GM23338 (cell line): Measurements from ENCODE around the gene MPO.

ENCODE experiments used
- CREB1 ChIP-seq: fragments of 250-450 bp; sonication (Bioruptor Pico); IDR thresholded peaks from 2 replicates; pipeline ENCODE4 v1.5.0; 2020; ENCODE audit warnings: low read depth, mild to moderate bottlenecking, moderate library complexity
- CTCF ChIP-seq, 2 experiments: fragments of 200-600 bp in 1 of 2; sonication (generic) in 1 of 2; conservative IDR thresholded peaks; 2 replicates each; pipeline versions ENCODE4 v1.5.1 to v1.6.1; 2016 to 2017; ENCODE audit warnings: antibody characterized with exemption in 2 of 2, low read depth in 2 of 2, mild to moderate bottlenecking in 2 of 2, moderate library complexity in 1 of 2
- ETS1 ChIP-seq: IDR thresholded peaks from 2 replicates; pipeline ENCODE4 v1.6.1; 2016; ENCODE audit warnings: antibody characterized with exemption
- EZH2 ChIP-seq: fragments of 200-600 bp; sonication (generic); IDR thresholded peaks from one replicate; pipeline ENCODE4 v1.8.0; 2017; ENCODE audit warnings: antibody characterized with exemption, mild to moderate bottlenecking, low read depth; ENCODE audit not compliant: unreplicated experiment
- EZH2phosphoT487 ChIP-seq: fragments of 200-600 bp; sonication (generic); IDR thresholded peaks from one replicate; pipeline ENCODE4 v1.8.1; 2018; ENCODE audit warnings: antibody characterized with exemption; ENCODE audit not compliant: unreplicated experiment
- JUNB ChIP-seq: IDR thresholded peaks from one replicate; pipeline ENCODE4 v1.6.1; 2016; ENCODE audit warnings: antibody characterized with exemption; ENCODE audit not compliant: unreplicated experiment
- NANOG ChIP-seq: IDR thresholded peaks from 2 replicates; pipeline ENCODE4 v1.6.1; 2016; ENCODE audit warnings: antibody characterized with exemption, borderline replicate concordance
- POLR2AphosphoS5 ChIP-seq: IDR thresholded peaks from 2 replicates; pipeline ENCODE4 v1.6.1; 2016; ENCODE audit warnings: antibody characterized with exemption, low read depth
- STAT1 ChIP-seq: IDR thresholded peaks from one replicate; pipeline ENCODE4 v1.6.1; 2016; ENCODE audit warnings: antibody characterized with exemption; ENCODE audit not compliant: unreplicated experiment
- ZNF114 ChIP-seq: fragments of 250-450 bp; sonication (Bioruptor Pico); IDR thresholded peaks from 2 replicates; pipeline ENCODE4 v1.5.0; 2020; ENCODE audit warnings: mild to moderate bottlenecking, moderate library complexity
- ZNF331 ChIP-seq: fragments of 250-450 bp; sonication (Bioruptor Pico); IDR thresholded peaks from 2 replicates; pipeline ENCODE4 v1.5.0; 2020; ENCODE audit warnings: low read depth, mild to moderate bottlenecking, moderate library complexity
- TF ChIP-seq, protein P1 (sequence below): IDR thresholded peaks from one replicate; pipeline ENCODE4 v1.6.1; 2018; ENCODE audit warnings: antibody characterized with exemption; ENCODE audit not compliant: unreplicated experiment
- TF ChIP-seq, protein P2 (sequence below): fragments of 250-450 bp; sonication (Bioruptor Pico); IDR thresholded peaks from 2 replicates; pipeline ENCODE4 v1.5.0; 2020; ENCODE audit warnings: mild to moderate bottlenecking, moderate library complexity

DNA sequence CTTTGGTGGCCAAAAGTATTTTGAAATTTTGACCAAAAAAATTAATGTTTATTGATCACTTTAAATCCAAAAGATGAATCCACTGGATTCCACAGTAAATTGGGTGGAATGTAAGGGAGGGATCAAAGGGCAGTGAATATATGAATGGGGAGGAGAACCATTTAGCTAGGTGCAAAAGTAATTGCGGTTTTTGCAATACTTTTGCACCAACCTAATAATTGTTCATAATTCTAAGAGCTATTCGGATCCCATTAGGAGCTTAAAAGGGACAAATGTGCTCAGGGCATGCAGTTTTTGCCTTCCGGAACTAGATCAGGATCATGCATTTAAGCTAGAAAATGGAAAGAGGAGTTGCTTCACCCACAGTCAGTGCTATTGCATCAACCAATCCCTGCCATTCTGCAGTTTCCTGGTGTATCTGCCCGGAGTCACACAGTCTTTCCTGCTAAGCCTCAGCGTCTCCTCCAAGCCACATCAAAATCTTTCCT is 42.5 kb downstream of the MPO start, which contains the start of gene LPO:
- TF ChIP-seq CTCF (conservative IDR thresholded peaks at IDR 0.05; ENCODE audit: low read depth in 2 of 2), result no peak
- TF ChIP-seq POLR2AphosphoS5, result no peak
- no peak for TF ChIP-seq EZH2phosphoT487
- no peak for TF ChIP-seq EZH2
- TF ChIP-seq ZNF114, result no peak
- no peak for TF ChIP-seq JUNB
- TF ChIP-seq, protein P1, sequence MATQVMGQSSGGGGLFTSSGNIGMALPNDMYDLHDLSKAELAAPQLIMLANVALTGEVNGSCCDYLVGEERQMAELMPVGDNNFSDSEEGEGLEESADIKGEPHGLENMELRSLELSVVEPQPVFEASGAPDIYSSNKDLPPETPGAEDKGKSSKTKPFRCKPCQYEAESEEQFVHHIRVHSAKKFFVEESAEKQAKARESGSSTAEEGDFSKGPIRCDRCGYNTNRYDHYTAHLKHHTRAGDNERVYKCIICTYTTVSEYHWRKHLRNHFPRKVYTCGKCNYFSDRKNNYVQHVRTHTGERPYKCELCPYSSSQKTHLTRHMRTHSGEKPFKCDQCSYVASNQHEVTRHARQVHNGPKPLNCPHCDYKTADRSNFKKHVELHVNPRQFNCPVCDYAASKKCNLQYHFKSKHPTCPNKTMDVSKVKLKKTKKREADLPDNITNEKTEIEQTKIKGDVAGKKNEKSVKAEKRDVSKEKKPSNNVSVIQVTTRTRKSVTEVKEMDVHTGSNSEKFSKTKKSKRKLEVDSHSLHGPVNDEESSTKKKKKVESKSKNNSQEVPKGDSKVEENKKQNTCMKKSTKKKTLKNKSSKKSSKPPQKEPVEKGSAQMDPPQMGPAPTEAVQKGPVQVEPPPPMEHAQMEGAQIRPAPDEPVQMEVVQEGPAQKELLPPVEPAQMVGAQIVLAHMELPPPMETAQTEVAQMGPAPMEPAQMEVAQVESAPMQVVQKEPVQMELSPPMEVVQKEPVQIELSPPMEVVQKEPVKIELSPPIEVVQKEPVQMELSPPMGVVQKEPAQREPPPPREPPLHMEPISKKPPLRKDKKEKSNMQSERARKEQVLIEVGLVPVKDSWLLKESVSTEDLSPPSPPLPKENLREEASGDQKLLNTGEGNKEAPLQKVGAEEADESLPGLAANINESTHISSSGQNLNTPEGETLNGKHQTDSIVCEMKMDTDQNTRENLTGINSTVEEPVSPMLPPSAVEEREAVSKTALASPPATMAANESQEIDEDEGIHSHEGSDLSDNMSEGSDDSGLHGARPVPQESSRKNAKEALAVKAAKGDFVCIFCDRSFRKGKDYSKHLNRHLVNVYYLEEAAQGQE, result no peak
- TF ChIP-seq NANOG, result no peak
- TF ChIP-seq STAT1, result no peak
- TF ChIP-seq ETS1, result no peak
- TF ChIP-seq CREB1 (CRISPR knock-in tag), result no peak
- no peak for TF ChIP-seq ZNF331 (CRISPR knock-in tag)
- TF ChIP-seq, protein P2, sequence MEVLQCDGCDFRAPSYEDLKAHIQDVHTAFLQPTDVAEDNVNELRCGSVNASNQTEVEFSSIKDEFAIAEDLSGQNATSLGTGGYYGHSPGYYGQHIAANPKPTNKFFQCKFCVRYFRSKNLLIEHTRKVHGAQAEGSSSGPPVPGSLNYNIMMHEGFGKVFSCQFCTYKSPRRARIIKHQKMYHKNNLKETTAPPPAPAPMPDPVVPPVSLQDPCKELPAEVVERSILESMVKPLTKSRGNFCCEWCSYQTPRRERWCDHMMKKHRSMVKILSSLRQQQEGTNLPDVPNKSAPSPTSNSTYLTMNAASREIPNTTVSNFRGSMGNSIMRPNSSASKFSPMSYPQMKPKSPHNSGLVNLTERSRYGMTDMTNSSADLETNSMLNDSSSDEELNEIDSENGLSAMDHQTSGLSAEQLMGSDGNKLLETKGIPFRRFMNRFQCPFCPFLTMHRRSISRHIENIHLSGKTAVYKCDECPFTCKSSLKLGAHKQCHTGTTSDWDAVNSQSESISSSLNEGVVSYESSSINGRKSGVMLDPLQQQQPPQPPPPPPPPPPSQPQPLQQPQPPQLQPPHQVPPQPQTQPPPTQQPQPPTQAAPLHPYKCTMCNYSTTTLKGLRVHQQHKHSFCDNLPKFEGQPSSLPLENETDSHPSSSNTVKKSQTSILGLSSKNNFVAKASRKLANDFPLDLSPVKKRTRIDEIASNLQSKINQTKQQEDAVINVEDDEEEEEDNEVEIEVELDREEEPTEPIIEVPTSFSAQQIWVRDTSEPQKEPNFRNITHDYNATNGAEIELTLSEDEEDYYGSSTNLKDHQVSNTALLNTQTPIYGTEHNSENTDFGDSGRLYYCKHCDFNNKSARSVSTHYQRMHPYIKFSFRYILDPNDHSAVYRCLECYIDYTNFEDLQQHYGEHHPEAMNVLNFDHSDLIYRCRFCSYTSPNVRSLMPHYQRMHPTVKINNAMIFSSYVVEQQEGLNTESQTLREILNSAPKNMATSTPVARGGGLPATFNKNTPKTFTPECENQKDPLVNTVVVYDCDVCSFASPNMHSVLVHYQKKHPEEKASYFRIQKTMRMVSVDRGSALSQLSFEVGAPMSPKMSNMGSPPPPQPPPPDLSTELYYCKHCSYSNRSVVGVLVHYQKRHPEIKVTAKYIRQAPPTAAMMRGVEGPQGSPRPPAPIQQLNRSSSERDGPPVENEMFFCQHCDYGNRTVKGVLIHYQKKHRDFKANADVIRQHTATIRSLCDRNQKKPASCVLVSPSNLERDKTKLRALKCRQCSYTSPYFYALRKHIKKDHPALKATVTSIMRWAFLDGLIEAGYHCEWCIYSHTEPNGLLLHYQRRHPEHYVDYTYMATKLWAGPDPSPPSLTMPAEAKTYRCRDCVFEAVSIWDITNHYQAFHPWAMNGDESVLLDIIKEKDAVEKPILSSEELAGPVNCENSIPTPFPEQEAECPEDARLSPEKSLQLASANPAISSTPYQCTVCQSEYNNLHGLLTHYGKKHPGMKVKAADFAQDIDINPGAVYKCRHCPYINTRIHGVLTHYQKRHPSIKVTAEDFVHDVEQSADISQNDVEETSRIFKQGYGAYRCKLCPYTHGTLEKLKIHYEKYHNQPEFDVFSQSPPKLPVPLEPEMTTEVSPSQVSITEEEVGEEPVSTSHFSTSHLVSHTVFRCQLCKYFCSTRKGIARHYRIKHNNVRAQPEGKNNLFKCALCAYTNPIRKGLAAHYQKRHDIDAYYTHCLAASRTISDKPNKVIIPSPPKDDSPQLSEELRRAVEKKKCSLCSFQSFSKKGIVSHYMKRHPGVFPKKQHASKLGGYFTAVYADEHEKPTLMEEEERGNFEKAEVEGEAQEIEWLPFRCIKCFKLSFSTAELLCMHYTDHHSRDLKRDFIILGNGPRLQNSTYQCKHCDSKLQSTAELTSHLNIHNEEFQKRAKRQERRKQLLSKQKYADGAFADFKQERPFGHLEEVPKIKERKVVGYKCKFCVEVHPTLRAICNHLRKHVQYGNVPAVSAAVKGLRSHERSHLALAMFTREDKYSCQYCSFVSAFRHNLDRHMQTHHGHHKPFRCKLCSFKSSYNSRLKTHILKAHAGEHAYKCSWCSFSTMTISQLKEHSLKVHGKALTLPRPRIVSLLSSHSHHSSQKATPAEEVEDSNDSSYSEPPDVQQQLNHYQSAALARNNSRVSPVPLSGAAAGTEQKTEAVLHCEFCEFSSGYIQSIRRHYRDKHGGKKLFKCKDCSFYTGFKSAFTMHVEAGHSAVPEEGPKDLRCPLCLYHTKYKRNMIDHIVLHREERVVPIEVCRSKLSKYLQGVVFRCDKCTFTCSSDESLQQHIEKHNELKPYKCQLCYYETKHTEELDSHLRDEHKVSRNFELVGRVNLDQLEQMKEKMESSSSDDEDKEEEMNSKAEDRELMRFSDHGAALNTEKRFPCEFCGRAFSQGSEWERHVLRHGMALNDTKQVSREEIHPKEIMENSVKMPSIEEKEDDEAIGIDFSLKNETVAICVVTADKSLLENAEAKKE (CRISPR knock-in tag), result no peak
